ENCODE results near the gene SLC6A6.

- TF ChIP-seq CTCF (IDR thresholded peaks at IDR 0.05) (no peak), POLR2A (IDR thresholded peaks at IDR 0.05) (no peak)
These were observed 3.7 kb upstream of the SLC6A6 start for GRCh38 chr3:14398797-14399106.

Data from breast epithelium (tissue), 3 donors.